Astrocyte (in vitro differentiated cells and primary cell): ENCODE results near the gene ITPR2.

Experiments used
- EZH2 ChIP-seq: IDR thresholded peaks from 2 replicates; pipeline ENCODE4 v1.6.1; 2012; ENCODE audit warnings: mild to moderate bottlenecking, low read length, inconsistent platforms; ENCODE audit not compliant: insufficient read depth
- TF ChIP-seq, protein P1 (sequence below): IDR thresholded peaks from 2 replicates; pipeline ENCODE4 v1.5.1; 2011; ENCODE audit warnings: low read depth, mild to moderate bottlenecking, inconsistent platforms, low read length, moderate library complexity; ENCODE audit not compliant: insufficient read depth

DNA sequence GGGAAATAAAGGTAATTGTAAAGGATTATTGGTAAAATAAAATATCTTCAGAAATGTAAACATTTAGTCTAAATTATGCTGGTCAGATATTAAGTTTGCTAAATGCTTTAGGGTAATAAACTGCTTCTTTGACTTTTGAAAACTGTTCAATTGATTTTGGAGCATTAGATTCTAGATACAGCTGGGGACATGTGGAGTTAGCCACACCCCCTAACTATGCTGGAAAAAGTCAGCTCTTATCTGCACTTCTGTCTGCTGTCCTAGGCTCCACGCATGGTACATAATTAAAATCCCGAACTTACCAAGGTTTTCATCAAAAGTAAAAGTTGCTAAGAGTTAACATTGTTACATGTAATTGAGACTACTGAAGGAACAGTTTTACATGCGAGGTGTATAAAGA is 78.8 kb downstream of the ITPR2 start:
- TF ChIP-seq, protein P1, sequence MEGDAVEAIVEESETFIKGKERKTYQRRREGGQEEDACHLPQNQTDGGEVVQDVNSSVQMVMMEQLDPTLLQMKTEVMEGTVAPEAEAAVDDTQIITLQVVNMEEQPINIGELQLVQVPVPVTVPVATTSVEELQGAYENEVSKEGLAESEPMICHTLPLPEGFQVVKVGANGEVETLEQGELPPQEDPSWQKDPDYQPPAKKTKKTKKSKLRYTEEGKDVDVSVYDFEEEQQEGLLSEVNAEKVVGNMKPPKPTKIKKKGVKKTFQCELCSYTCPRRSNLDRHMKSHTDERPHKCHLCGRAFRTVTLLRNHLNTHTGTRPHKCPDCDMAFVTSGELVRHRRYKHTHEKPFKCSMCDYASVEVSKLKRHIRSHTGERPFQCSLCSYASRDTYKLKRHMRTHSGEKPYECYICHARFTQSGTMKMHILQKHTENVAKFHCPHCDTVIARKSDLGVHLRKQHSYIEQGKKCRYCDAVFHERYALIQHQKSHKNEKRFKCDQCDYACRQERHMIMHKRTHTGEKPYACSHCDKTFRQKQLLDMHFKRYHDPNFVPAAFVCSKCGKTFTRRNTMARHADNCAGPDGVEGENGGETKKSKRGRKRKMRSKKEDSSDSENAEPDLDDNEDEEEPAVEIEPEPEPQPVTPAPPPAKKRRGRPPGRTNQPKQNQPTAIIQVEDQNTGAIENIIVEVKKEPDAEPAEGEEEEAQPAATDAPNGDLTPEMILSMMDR = no peak
- TF ChIP-seq EZH2 = no peak
